Ovary (tissue), 9 donors: ENCODE results near the gene PLCB2. TPM values are rescaled to one million over a fixed set of nuclear protein-coding genes. Genes with fewer than 3 reads are reported as not detected.

Experiments
- DNase-seq, 5 donors: peaks; one replicate each; pipeline ENCODE4 v3.0.0-alpha.2; 2019 to 2020
- H3K27ac ChIP-seq, 2 donors: fragments of 200-600 bp; one replicate each; pipeline versions ENCODE4 v1.5.1 to v1.8.0; 2019 to 2022
- H3K27me3 ChIP-seq: fragments of 200-600 bp; one replicate; pipeline ENCODE4 v1.8.0; 2022
- H3K36me3 ChIP-seq: fragments of 200-600 bp; sonication (generic); one replicate; pipeline ENCODE4 v1.5.1; 2019
- H3K4me1 ChIP-seq: one replicate; pipeline ENCODE4 v1.8.1; 2013; ENCODE audit warnings: mild to moderate bottlenecking, moderate library complexity; ENCODE audit not compliant: insufficient read depth
- H3K4me3 ChIP-seq: fragments of 200-600 bp; sonication (generic); one replicate; pipeline ENCODE4 v1.5.1; 2017
- H3K9me3 ChIP-seq, 2 donors: fragments of 200-600 bp in 1 of 2; sonication (generic) in 1 of 2; one replicate each; pipeline versions ENCODE4 v1.5.1 to v1.8.1; 2013 to 2019; ENCODE audit warnings: mild to moderate bottlenecking in 1 of 2, moderate library complexity in 1 of 2
- EP300 ChIP-seq: sonication (generic); formaldehyde crosslinking; IDR thresholded peaks from one replicate; pipeline ENCODE4 v1.6.1; 2017; ENCODE audit warnings: antibody characterized with exemption
- POLR2A ChIP-seq: fragments of 450-650 bp; IDR thresholded peaks from one replicate; pipeline ENCODE4 v1.6.1; 2017; ENCODE audit warnings: antibody characterized with exemption, mild to moderate bottlenecking, moderate library complexity
- WGBS, 3 donors: extraction: QIAGEN DNeasy Blood & Tissue Kit in 1 of 3; methylation state at CpG; one replicate each; pipeline versions ENCODE4 v1.1.5 to v1.1.7; 2013 to 2017; 5-methylcytosine and 5-hydroxymethylcytosine counted together
- intact Hi-C, 4 donors: fragments of 100-400 bp; cut with DNase I; formaldehyde crosslinking; loops; one replicate each; pipeline versions ENCODE4 v1.11.0 to v1.15.1; 2022 to 2023
- polyA plus RNA-seq, 2 donors: library from polyadenylated mRNA; stranded (reverse); fragments of 200-250 nt in 1 of 2; fragments of 350-450 nt in 1 of 2; fragmentation: Illumina TruSeq in 1 of 2; extraction: RNeasy Lipid Tissue Mini Kit (QIAGEN cat#74804) in 1 of 2; gene quantifications; one replicate each; pipeline ENCODE4 v1.2.3, GENCODE V29; 2013 to 2014
- total RNA-seq, 7 donors: library from RNA; depleted of rRNA in 2 of 7; stranded (reverse); fragments of >200 nt in 2 of 7; fragmentation: NEBNext Ultra II Directional in 3 of 7; extraction: Animal tissue kit (Norgen Biotek cat#: 25700) in 3 of 7; gene quantifications; one replicate each; pipeline versions ENCODE4 v1.1.0 to v1.2.4, GENCODE V29; 2016 to 2023
- TF ChIP-seq, protein P1 (sequence below), 3 donors: fragments of 450-650 bp in 2 of 3; fragments of 200-600 bp in 1 of 3; IDR thresholded peaks; one replicate each; pipeline versions ENCODE4 v1.5.1 to v1.8.0; 2016 to 2022; ENCODE audit warnings: antibody characterized with exemption in 3 of 3, mild to moderate bottlenecking in 1 of 3
- donor health status: DM: no; HTN: no; CAD: no; lungs with moderate emphysema.
- donor health status: DM: no; HTN: no; CAD: no.
- donor health status: Bipolar disorder and iron deficiency.
- donor health status: DM: yes; HTN: yes; CAD: no.
- donor health status: DM: no; HTN: no; CAD: no.
- donor health status: DM: yes; HTN: yes; CAD: no.

PLCB2 gene
- total and polyA plus RNA-seq, 9 donors = 1.9 to 13.9 (median 6.0) TPM

GRCh38 chr15:40286794-40287193, 20.9 kb downstream of the PLCB2 start:
- Histone ChIP-seq H3K9me3 (no peaks in the 10 kb centered on the region), H3K4me1 (peaks cover 8% of the 10 kb centered on the region), H3K27ac (no peak overlapping the region), H3K27me3 (peaks cover 6% of the 10 kb centered on the region), H3K4me3 (no peak overlapping the region), H3K36me3 (no peaks in the 10 kb centered on the region)
- intact Hi-C loops = loop anchor here in 1 of 4 donors (10.0 kb wide), 1 partner anchor 78 kb away; no protein-coding TSS in a partner anchor
- TF ChIP-seq POLR2A (no peak), EP300 (no peak)
- TF ChIP-seq, protein P1, sequence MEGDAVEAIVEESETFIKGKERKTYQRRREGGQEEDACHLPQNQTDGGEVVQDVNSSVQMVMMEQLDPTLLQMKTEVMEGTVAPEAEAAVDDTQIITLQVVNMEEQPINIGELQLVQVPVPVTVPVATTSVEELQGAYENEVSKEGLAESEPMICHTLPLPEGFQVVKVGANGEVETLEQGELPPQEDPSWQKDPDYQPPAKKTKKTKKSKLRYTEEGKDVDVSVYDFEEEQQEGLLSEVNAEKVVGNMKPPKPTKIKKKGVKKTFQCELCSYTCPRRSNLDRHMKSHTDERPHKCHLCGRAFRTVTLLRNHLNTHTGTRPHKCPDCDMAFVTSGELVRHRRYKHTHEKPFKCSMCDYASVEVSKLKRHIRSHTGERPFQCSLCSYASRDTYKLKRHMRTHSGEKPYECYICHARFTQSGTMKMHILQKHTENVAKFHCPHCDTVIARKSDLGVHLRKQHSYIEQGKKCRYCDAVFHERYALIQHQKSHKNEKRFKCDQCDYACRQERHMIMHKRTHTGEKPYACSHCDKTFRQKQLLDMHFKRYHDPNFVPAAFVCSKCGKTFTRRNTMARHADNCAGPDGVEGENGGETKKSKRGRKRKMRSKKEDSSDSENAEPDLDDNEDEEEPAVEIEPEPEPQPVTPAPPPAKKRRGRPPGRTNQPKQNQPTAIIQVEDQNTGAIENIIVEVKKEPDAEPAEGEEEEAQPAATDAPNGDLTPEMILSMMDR (IDR thresholded peaks at IDR 0.05) = no peak
- no peak for DNase-seq
- WGBS, 3 donors = 80 to 84% (median 84%) methylated on average over 7 of the region's 7 CpGs

- 87 to 91% (median 89%) methylated on average over 7 of the region's 7 CpGs for WGBS, 3 donors
- H3K27ac ChIP-seq = no peak overlapping the region
- H3K27me3 ChIP-seq = peaks cover 8% of the 10 kb centered on the region
- intact Hi-C loops = loop anchor here in 1 of 4 donors (10.0 kb wide), 1 partner anchor 79 kb away; no protein-coding TSS in a partner anchor
- peaks cover 8% of the 10 kb centered on the region for H3K4me1 ChIP-seq
- DNase-seq = no peak
- H3K36me3 ChIP-seq = no peaks in the 10 kb centered on the region
- no peak overlapping the region for H3K4me3 ChIP-seq
- no peak for TF ChIP-seq POLR2A
- TF ChIP-seq, protein P1 (IDR thresholded peaks at IDR 0.05) = no peak
- TF ChIP-seq EP300 = no peak
- H3K9me3 ChIP-seq = no peaks in the 10 kb centered on the region
Measured at GRCh38 chr15:40286061-40286532, 21.6 kb downstream of the PLCB2 start.

GRCh38 chr15:40285554-40286011, 22.2 kb downstream of the PLCB2 start:
- H3K4me3 ChIP-seq = no peak overlapping the region
- H3K36me3 ChIP-seq = no peaks in the 10 kb centered on the region
- H3K9me3 ChIP-seq = no peaks in the 10 kb centered on the region
- H3K27ac ChIP-seq = no peak overlapping the region
- WGBS, 3 donors = 25 to 58% (median 33%) methylated on average over 1 of the region's 1 CpG
- TF ChIP-seq, protein P1 (IDR thresholded peaks at IDR 0.05) = no peak
- TF ChIP-seq EP300 (no peak), POLR2A (no peak)
- no peak for DNase-seq
- intact Hi-C loops = loop anchor here in 1 of 4 donors (10.0 kb wide), 1 partner anchor 79 kb away; no protein-coding TSS in a partner anchor
- H3K27me3 ChIP-seq = peaks cover 9% of the 10 kb centered on the region
- H3K4me1 ChIP-seq = peaks cover 5% of the 10 kb centered on the region

DNA sequence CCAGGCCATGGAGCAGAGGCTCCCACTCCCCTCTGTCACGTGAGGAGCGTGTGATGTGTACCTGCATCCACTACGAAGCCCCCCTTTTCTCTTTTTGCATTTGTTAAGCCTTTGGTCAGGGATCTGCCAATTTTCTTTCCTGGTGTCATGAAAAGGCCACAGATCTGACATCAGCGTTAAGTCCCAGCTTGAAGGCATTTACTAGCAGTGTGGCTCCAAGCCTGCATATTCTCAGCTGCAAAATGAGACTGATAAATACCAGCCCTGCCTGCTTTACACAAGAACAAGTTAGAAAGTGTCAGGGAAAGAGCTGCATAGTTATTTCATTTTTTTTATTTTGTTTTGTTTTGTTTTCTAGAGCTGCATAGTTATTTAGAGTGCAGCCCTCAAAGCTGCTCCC, 22.6 kb downstream of the PLCB2 start:
- peaks cover 5% of the 10 kb centered on the region for H3K4me1 ChIP-seq
- peaks cover 9% of the 10 kb centered on the region for H3K27me3 ChIP-seq
- TF ChIP-seq, protein P1 (IDR thresholded peaks at IDR 0.05) = no peak
- no peak for TF ChIP-seq POLR2A
- no peak for TF ChIP-seq EP300
- H3K27ac ChIP-seq = no peak overlapping the region
- H3K4me3 ChIP-seq = no peak overlapping the region
- no peak for DNase-seq
- H3K36me3 ChIP-seq = no peaks in the 10 kb centered on the region
- 75 to 84% (median 78%) methylated on average over 4 of the region's 4 CpGs for WGBS, 3 donors
- H3K9me3 ChIP-seq = no peaks in the 10 kb centered on the region
- intact Hi-C loops = loop anchor here in 1 of 4 donors (10.0 kb wide), 1 partner anchor 80 kb away; no protein-coding TSS in a partner anchor
